ENCODE data around the gene ERGIC1. TPM values are rescaled to one million over a fixed set of nuclear protein-coding genes. Genes with fewer than 3 reads are reported as not detected.
A peak's percentile ranks its signal among the peaks of the same experiment; 100 is the strongest.
"Not testable (repeated sequence)": the region's sequence is repeated elsewhere in the genome, so short reads cannot be mapped to it uniquely, and the experiment has no call there.

ERGIC1 gene
- total RNA-seq, result 53.1 and 54.8 TPM in 2 replicates

- peak within 1 kb of the TSS; percentile 84 for H3K4me3 Mint-ChIP-seq (ENCODE audit: low read depth)
These were observed at the start of gene ERGIC1 for GRCh38 chr5:172833686-172834414. Gene ERGIC1 (plus strand): TSS chr5:172834251. CDS start chr5:172834414, 163 bp downstream.

GRCh38 chr5:172785429-172786088 is 48.5 kb upstream of the ERGIC1 start:
- no peaks in the 10 kb centered on the region for H3K36me3 Mint-ChIP-seq (ENCODE audit: low read depth)
- intact Hi-C loops (cut with micrococcal nuclease), result no loop called here
- no peaks in the 10 kb centered on the region for H3K27me3 Mint-ChIP-seq (ENCODE audit: low read depth)

More at GRCh38 chr5:172833686-172834414, at the start of gene ERGIC1:
- H3K4me1 Mint-ChIP-seq (ENCODE audit: low read depth), result peaks cover 34% of the 10 kb centered on the region
- peak; percentile 70 for DNase-seq (ENCODE audit: low spot score)
- H3K9me3 Mint-ChIP-seq, result no peaks in the 10 kb centered on the region
- H3K27me3 Mint-ChIP-seq (ENCODE audit: low read depth), result no peaks in the 10 kb centered on the region
- peak within 1 kb of the TSS; percentile 78 for H3K27ac Mint-ChIP-seq
- peaks cover 2% of the 10 kb centered on the region for H3K36me3 Mint-ChIP-seq (ENCODE audit: low read depth)
- intact Hi-C loops (cut with micrococcal nuclease), result loop anchor here (1.0 to 10.0 kb wide), 3 partner anchors 27 to 119 kb away; no protein-coding TSS in a partner anchor

GRCh38 chr5:172786736-172787462 is 47.2 kb upstream of the ERGIC1 start:
- Mint-ChIP-seq H3K36me3 (ENCODE audit: low read depth) (no peaks in the 10 kb centered on the region), H3K27me3 (ENCODE audit: low read depth) (no peaks in the 10 kb centered on the region), H3K4me3 (ENCODE audit: low read depth) (no peak overlapping the region), H3K27ac (no peak overlapping the region), H3K9me3 (no peaks in the 10 kb centered on the region), H3K4me1 (ENCODE audit: low read depth) (peaks cover 6% of the 10 kb centered on the region)
- DNase-seq (ENCODE audit: low spot score), result no peak
- intact Hi-C loops (cut with micrococcal nuclease), result no loop called here

More at GRCh38 chr5:172785429-172786088, 48.5 kb upstream of the ERGIC1 start:
- no peaks in the 10 kb centered on the region for H3K9me3 Mint-ChIP-seq
- H3K4me3 Mint-ChIP-seq (ENCODE audit: low read depth), result no peak overlapping the region
- no peak overlapping the region for H3K27ac Mint-ChIP-seq
- no peak for DNase-seq (ENCODE audit: low spot score)
- peaks cover 9% of the 10 kb centered on the region for H3K4me1 Mint-ChIP-seq (ENCODE audit: low read depth)

- H3K27ac Mint-ChIP-seq; DNase-seq (ENCODE audit: low spot score); H3K27me3 Mint-ChIP-seq (ENCODE audit: low read depth); H3K4me1 Mint-ChIP-seq (ENCODE audit: low read depth); H3K36me3 Mint-ChIP-seq (ENCODE audit: low read depth); H3K4me3 Mint-ChIP-seq (ENCODE audit: low read depth); intact Hi-C loops (cut with micrococcal nuclease); H3K9me3 Mint-ChIP-seq: not testable (repeated sequence)
These were observed 46.5 kb upstream of the ERGIC1 start for GRCh38 chr5:172787538-172787937.

- no peaks in the 10 kb centered on the region for H3K36me3 Mint-ChIP-seq (ENCODE audit: low read depth)
- H3K4me1 Mint-ChIP-seq (ENCODE audit: low read depth), result peaks cover 8% of the 10 kb centered on the region
- H3K9me3 Mint-ChIP-seq, result no peaks in the 10 kb centered on the region
- no peak overlapping the region for H3K4me3 Mint-ChIP-seq (ENCODE audit: low read depth)
- intact Hi-C loops (cut with micrococcal nuclease), result no loop called here
- H3K27ac Mint-ChIP-seq, result no peak overlapping the region
- no peaks in the 10 kb centered on the region for H3K27me3 Mint-ChIP-seq (ENCODE audit: low read depth)
- no peak for DNase-seq (ENCODE audit: low spot score)
These were observed 45.0 kb upstream of the ERGIC1 start for GRCh38 chr5:172788771-172789686.

GRCh38 chr5:172789687-172790495 is 44.2 kb upstream of the ERGIC1 start:
- no peaks in the 10 kb centered on the region for H3K27me3 Mint-ChIP-seq (ENCODE audit: low read depth)
- no peak for DNase-seq (ENCODE audit: low spot score)
- no peak overlapping the region for H3K4me3 Mint-ChIP-seq (ENCODE audit: low read depth)
- no peaks in the 10 kb centered on the region for H3K36me3 Mint-ChIP-seq (ENCODE audit: low read depth)
- no peak overlapping the region for H3K27ac Mint-ChIP-seq
- intact Hi-C loops (cut with micrococcal nuclease), result no loop called here
- peaks cover 8% of the 10 kb centered on the region for H3K4me1 Mint-ChIP-seq (ENCODE audit: low read depth)
- no peaks in the 10 kb centered on the region for H3K9me3 Mint-ChIP-seq

GRCh38 chr5:172790496-172790889 is 43.6 kb upstream of the ERGIC1 start:
- Mint-ChIP-seq H3K4me3 (ENCODE audit: low read depth) (no peak overlapping the region), H3K9me3 (no peaks in the 10 kb centered on the region), H3K27me3 (ENCODE audit: low read depth) (no peaks in the 10 kb centered on the region), H3K36me3 (ENCODE audit: low read depth) (no peaks in the 10 kb centered on the region), H3K27ac (no peak overlapping the region), H3K4me1 (ENCODE audit: low read depth) (peaks cover 8% of the 10 kb centered on the region)
- no peak for DNase-seq (ENCODE audit: low spot score)
- intact Hi-C loops (cut with micrococcal nuclease), result no loop called here

GRCh38 chr5:172791286-172791685 is 42.8 kb upstream of the ERGIC1 start:
- Mint-ChIP-seq H3K27ac (no peak overlapping the region), H3K36me3 (ENCODE audit: low read depth) (no peaks in the 10 kb centered on the region), H3K4me1 (ENCODE audit: low read depth) (peaks cover 8% of the 10 kb centered on the region), H3K9me3 (no peaks in the 10 kb centered on the region), H3K4me3 (ENCODE audit: low read depth) (no peak overlapping the region), H3K27me3 (ENCODE audit: low read depth) (no peaks in the 10 kb centered on the region)
- no peak for DNase-seq (ENCODE audit: low spot score)
- intact Hi-C loops (cut with micrococcal nuclease), result no loop called here

- intact Hi-C loops (cut with micrococcal nuclease), result no loop called here
- peaks cover 8% of the 10 kb centered on the region for H3K4me1 Mint-ChIP-seq (ENCODE audit: low read depth)
- H3K4me3 Mint-ChIP-seq (ENCODE audit: low read depth), result no peak overlapping the region
- H3K27me3 Mint-ChIP-seq (ENCODE audit: low read depth), result no peaks in the 10 kb centered on the region
- H3K36me3 Mint-ChIP-seq (ENCODE audit: low read depth), result no peaks in the 10 kb centered on the region
- no peaks in the 10 kb centered on the region for H3K9me3 Mint-ChIP-seq
- H3K27ac Mint-ChIP-seq, result no peak overlapping the region
- DNase-seq (ENCODE audit: low spot score), result no peak
These were observed 42.2 kb upstream of the ERGIC1 start for GRCh38 chr5:172791726-172792445.

GRCh38 chr5:172792701-172793570 is 41.1 kb upstream of the ERGIC1 start:
- H3K36me3 Mint-ChIP-seq (ENCODE audit: low read depth), result no peaks in the 10 kb centered on the region
- H3K9me3 Mint-ChIP-seq, result no peaks in the 10 kb centered on the region
- intact Hi-C loops (cut with micrococcal nuclease), result no loop called here
- no peak for DNase-seq (ENCODE audit: low spot score)
- H3K27me3 Mint-ChIP-seq (ENCODE audit: low read depth), result no peaks in the 10 kb centered on the region
- H3K27ac Mint-ChIP-seq, result no peak overlapping the region
- H3K4me1 Mint-ChIP-seq (ENCODE audit: low read depth), result peaks cover 10% of the 10 kb centered on the region
- H3K4me3 Mint-ChIP-seq (ENCODE audit: low read depth), result no peak overlapping the region

Data from activated T-helper 2 cell treated with anti-CD3 and anti-CD28 coated beads, Interferon-gamma antibody, Interleukin-2, Interleukin-4, amounts not matched to agents 10 μg/mL and 5 μg/mL and 100 μg/mL, durations not matched to agents 14 hours and 24 hours and 36 hours (primary cell).